ENCODE results near the gene MRTFB. TPM values are rescaled to one million over a fixed set of nuclear protein-coding genes. Genes with fewer than 3 reads are reported as not detected.

MRTFB gene
- total and polyA plus RNA-seq, 8 donors, result 4.3 to 81.6 (median 22.4) TPM

DNA sequence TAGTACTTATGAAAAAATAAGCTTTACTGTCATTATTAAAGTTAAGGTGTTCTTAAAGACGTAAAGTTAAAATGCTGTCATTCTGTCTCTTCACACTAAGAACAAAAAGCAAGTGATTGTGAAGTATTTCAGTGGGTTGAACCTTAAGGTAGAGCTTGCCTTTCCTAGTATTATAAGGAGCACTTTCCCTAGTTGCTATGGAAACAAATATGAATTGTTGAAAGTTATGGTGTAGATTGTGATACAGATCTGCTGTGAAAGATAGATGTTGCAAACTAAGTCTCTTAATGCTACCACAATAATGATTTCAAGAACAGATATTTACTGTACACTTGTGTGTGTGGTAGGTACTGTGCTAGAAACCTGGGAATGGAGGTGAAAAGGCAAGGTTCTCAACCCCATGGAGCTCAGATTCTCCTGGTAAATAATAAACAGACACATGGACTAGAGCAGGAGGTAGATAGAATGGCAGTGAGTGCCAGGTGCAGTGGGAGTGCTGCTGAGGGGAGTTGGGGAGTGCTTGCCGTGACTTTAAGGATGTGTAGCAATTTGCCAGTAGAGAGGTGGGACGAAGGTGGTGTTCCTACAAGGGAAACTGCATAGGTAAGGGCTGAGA is 34.7 kb downstream of the MRTFB start:
- no peaks in the 10 kb centered on the region for H3K27me3 ChIP-seq
- H3K4me3 ChIP-seq, result no peak overlapping the region
- WGBS, 5 donors, result 77 to 88% (median 83%) methylated on average over 3 of the region's 3 CpGs
- peaks cover 35 to 90% (median 70%) of the 10 kb centered on the region in 4 donors for H3K4me1 ChIP-seq
- TF ChIP-seq, protein P1, sequence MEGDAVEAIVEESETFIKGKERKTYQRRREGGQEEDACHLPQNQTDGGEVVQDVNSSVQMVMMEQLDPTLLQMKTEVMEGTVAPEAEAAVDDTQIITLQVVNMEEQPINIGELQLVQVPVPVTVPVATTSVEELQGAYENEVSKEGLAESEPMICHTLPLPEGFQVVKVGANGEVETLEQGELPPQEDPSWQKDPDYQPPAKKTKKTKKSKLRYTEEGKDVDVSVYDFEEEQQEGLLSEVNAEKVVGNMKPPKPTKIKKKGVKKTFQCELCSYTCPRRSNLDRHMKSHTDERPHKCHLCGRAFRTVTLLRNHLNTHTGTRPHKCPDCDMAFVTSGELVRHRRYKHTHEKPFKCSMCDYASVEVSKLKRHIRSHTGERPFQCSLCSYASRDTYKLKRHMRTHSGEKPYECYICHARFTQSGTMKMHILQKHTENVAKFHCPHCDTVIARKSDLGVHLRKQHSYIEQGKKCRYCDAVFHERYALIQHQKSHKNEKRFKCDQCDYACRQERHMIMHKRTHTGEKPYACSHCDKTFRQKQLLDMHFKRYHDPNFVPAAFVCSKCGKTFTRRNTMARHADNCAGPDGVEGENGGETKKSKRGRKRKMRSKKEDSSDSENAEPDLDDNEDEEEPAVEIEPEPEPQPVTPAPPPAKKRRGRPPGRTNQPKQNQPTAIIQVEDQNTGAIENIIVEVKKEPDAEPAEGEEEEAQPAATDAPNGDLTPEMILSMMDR (IDR thresholded peaks at IDR 0.05), result no peak
- TF ChIP-seq EP300 (IDR thresholded peaks at IDR 0.05), result no peak
- TF ChIP-seq POLR2A (IDR thresholded peaks at IDR 0.05), result no peak
- TF ChIP-seq POLR2AphosphoS5 (IDR thresholded peaks at IDR 0.05), result no peak
- no peak for DNase-seq
- no peaks in the 10 kb centered on the region for H3K36me3 ChIP-seq
- no peaks in the 10 kb centered on the region for H3K9me3 ChIP-seq
- peak overlapping the region in 3 of 5 donors; percentile 4 to 58 (median 56) for H3K27ac ChIP-seq
- intact Hi-C loops (cut with DNase I; ENCODE audit: low total_unique reads), result no loop called here

DNA sequence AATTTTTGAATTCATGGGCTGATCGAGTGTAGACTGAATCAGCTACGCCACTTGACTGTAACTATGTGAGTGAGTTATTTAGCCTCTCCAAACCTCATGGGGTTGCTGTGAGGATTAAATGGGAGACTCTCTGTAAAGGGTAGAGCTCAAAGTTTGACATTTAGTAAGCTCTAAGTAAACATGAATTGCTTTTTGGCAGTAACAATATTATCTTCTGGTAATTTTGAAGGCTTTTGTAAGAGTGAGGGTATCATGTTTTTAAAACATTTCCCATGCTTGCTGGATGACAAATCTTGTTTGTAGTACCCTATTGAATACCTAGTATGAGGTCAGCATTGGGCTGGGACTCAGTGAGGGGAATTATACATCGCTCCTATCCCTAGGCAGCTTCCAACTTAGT is 35.3 kb downstream of the MRTFB start:
- no peak for DNase-seq
- Histone ChIP-seq H3K27me3 (no peaks in the 10 kb centered on the region), H3K4me1 (peaks cover 29 to 92% (median 70%) of the 10 kb centered on the region in 4 donors), H3K9me3 (no peaks in the 10 kb centered on the region), H3K27ac (peak overlapping the region in 4 of 5 donors; percentile 2 to 58 (median 32)), H3K36me3 (no peaks in the 10 kb centered on the region), H3K4me3 (no peak overlapping the region)
- intact Hi-C loops (cut with DNase I; ENCODE audit: low total_unique reads), result no loop called here
- 65 to 80% (median 71%) methylated on average over 3 of the region's 3 CpGs for WGBS, 5 donors
- peak in 1 of 3 donors; percentile 43 for TF ChIP-seq POLR2AphosphoS5 (IDR thresholded peaks at IDR 0.05)
- TF ChIP-seq, protein P1 (IDR thresholded peaks at IDR 0.05), result no peak
- no peak for TF ChIP-seq POLR2A (IDR thresholded peaks at IDR 0.05)
- no peak for TF ChIP-seq EP300 (IDR thresholded peaks at IDR 0.05)

DNA sequence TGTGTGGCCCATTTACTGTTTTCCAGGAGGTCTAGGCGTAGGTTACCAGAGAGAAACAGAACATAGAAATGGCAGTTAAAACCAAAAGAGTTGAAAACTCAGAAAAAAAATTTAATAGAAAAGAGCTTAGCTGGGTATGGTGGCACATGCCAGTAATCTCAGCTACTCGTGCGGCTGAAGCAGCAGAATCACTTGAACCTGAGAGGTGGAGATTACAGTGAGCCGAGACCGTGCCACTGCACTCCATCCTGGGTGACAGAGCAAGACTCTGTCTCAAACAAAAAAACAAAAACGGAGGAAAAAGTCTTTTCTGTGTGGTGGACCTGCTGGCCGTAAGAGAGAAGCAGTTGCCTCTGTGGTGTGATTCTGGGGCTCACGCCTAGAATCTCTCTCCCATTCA is 35.8 kb downstream of the MRTFB start:
- intact Hi-C loops (cut with DNase I; ENCODE audit: low total_unique reads), result no loop called here
- Histone ChIP-seq H3K27me3 (no peaks in the 10 kb centered on the region), H3K27ac (peak overlapping the region in 4 of 5 donors; percentile 2 to 58 (median 32)), H3K9me3 (no peaks in the 10 kb centered on the region), H3K36me3 (no peaks in the 10 kb centered on the region), H3K4me3 (no peak overlapping the region), H3K4me1 (peaks cover 26 to 92% (median 71%) of the 10 kb centered on the region in 4 donors)
- DNase-seq, result no peak
- TF ChIP-seq POLR2A (IDR thresholded peaks at IDR 0.05) (no peak), EP300 (IDR thresholded peaks at IDR 0.05) (no peak), POLR2AphosphoS5 (IDR thresholded peaks at IDR 0.05) (no peak)
- TF ChIP-seq, protein P1 (IDR thresholded peaks at IDR 0.05), result no peak
- 89 to 95% (median 92%) methylated on average over 8 of the region's 8 CpGs for WGBS, 5 donors

DNA sequence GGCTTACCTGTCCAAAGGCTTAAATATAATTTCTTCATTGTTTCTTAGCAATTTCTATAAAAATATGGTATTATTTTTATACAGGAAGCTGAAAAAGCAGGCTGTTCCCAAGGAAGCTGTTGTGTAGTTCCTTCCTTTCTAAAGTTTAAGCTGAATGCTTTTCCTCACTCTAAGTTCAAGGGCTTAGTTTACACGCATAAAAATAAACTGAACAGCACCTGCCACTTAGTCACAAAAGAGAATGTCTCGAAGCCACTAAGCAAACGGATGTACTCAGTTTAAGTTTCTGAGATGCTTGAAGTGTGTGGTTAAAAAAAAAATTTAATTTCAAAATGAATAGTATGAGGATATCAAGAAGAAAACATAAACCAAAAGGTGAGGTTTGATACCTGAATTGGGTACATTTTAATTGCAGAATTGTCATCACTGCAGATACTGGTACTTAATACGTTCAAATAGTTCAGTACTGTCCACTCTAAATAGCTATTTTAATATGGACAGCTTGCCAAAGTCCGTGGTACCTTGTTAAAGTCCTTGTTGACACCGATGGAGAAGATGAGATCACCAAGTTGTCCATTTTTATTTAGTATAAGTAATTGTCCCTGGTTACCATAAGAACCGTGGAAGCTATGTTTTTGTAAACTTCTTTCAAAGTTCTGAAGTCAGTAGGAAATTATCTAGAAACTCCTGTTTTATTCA is 38.1 kb downstream of the MRTFB start:
- peak overlapping the region in 2 of 5 donors; percentile 27 to 57 for H3K27ac ChIP-seq
- H3K36me3 ChIP-seq, result no peaks in the 10 kb centered on the region
- no peaks in the 10 kb centered on the region for H3K9me3 ChIP-seq
- WGBS, 5 donors, result 68 to 80% (median 77%) methylated on average over 7 of the region's 7 CpGs
- TF ChIP-seq EP300 (IDR thresholded peaks at IDR 0.05) (no peak), POLR2A (IDR thresholded peaks at IDR 0.05) (no peak), POLR2AphosphoS5 (IDR thresholded peaks at IDR 0.05) (no peak)
- TF ChIP-seq, protein P1 (IDR thresholded peaks at IDR 0.05), result no peak
- DNase-seq, result no peak
- peaks cover 22 to 88% (median 60%) of the 10 kb centered on the region in 4 donors for H3K4me1 ChIP-seq
- no peak overlapping the region for H3K4me3 ChIP-seq
- intact Hi-C loops (cut with DNase I; ENCODE audit: low total_unique reads), result no loop called here
- no peaks in the 10 kb centered on the region for H3K27me3 ChIP-seq

All from stomach (tissue), 9 donors.